MCF 10A (cell line): Measurements from ENCODE around the gene AK5. TPM values are rescaled to one million over a fixed set of nuclear protein-coding genes. Genes with fewer than 3 reads are reported as not detected.
"Not testable (repeated sequence)": the region's sequence is repeated elsewhere in the genome, so short reads cannot be mapped to it uniquely, and the experiment has no call there.

Experiments used
- BruUV-seq: library from RNA; stranded (reverse); fragments of 400-500 nt; replicated peaks from 2 replicates; lab custom pipeline; 2021; lab: Mats Ljungman, UMichigan
- CTCF ChIA-PET: fragments of 300-600 bp; sonication (Branson Sonifier 250); formaldehyde crosslinking; extraction: SDS; loops from one replicate; lab custom pipeline; 2021; ENCODE audit warnings: antibody characterized with exemption, inconsistent platforms; lab: Yijun Ruan, JAX
- POLR2A ChIA-PET: fragments of 300-600, 350-650 bp; sonication (Branson Sonifier 250); formaldehyde crosslinking; extraction: SDS; loops from one replicate; lab custom pipeline; 2020; ENCODE audit warnings: antibody characterized with exemption, inconsistent platforms; lab: Yijun Ruan, JAX
- DNase-seq: peaks from one replicate; pipeline ENCODE4 v3.0.0-alpha.2; 2018; ENCODE audit not compliant: unreplicated experiment
- H3K27ac Mint-ChIP-seq: one replicate; pipeline ENCODE4 v1.8.0; 2022; ENCODE audit warnings: mild to moderate bottlenecking, low read depth, mixed read lengths; ENCODE audit not compliant: unreplicated experiment
- H3K27me3 Mint-ChIP-seq: one replicate; pipeline ENCODE4 v1.8.0; 2022; ENCODE audit warnings: mixed read lengths; ENCODE audit not compliant: insufficient read depth, unreplicated experiment
- H3K36me3 Mint-ChIP-seq: one replicate; pipeline ENCODE4 v1.8.0; 2022; ENCODE audit warnings: mild to moderate bottlenecking, moderate library complexity, mixed read lengths; ENCODE audit not compliant: insufficient read depth, unreplicated experiment
- H3K4me1 Mint-ChIP-seq: one replicate; pipeline ENCODE4 v1.8.0; 2022; ENCODE audit warnings: mixed read lengths; ENCODE audit not compliant: insufficient read depth, unreplicated experiment
- H3K4me3 Mint-ChIP-seq: one replicate; pipeline ENCODE4 v1.8.0; 2022; ENCODE audit warnings: mild to moderate bottlenecking, moderate library complexity, mixed read lengths; ENCODE audit not compliant: unreplicated experiment
- H3K9me3 Mint-ChIP-seq: one replicate; pipeline ENCODE4 v1.8.0; 2022; ENCODE audit warnings: mixed read lengths; ENCODE audit not compliant: unreplicated experiment
- CTCF ChIP-seq: fragments of 200-600 bp; IDR thresholded peaks from one replicate; pipeline ENCODE4 v1.8.0; 2022; ENCODE audit warnings: antibody characterized with exemption, mild to moderate bottlenecking; ENCODE audit not compliant: unreplicated experiment
- intact Hi-C: fragments of 100-400 bp; cut with micrococcal nuclease; formaldehyde crosslinking; loops from 2 replicates; pipeline ENCODE4 v1.14.1; 2022
- total RNA-seq: library from RNA; stranded (reverse); gene quantifications from 2 replicates; pipeline ENCODE4 v1.2.3, GENCODE V29; 2022

Gene AK5
- total RNA-seq, 1 experiment from 2014 or later, result not detected

- CTCF ChIA-PET, result no interaction called here
- BruUV-seq, result no TSS peak
Measured at GRCh38 chr1:77401384-77401783, 119.6 kb downstream of the AK5 start.

GRCh38 chr1:77405186-77405585 is 123.4 kb downstream of the AK5 start:
- H3K4me1 Mint-ChIP-seq, result no peaks in the 10 kb centered on the region
- CTCF ChIA-PET, result interaction anchor here (0.7 kb wide), 2 partner anchors 10 to 201 kb away, joined by 3 read pairs; no protein-coding TSS in a partner anchor
- BruUV-seq, result no TSS peak

More at GRCh38 chr1:77401384-77401783, 119.6 kb downstream of the AK5 start:
- DNase-seq, result no peak
- intact Hi-C loops, result no loop called here
- TF ChIP-seq CTCF, result no peak
- POLR2A ChIA-PET, result interaction anchor here (1.1 kb wide), 1 partner anchor 361 kb away, joined by 4 read pairs; no protein-coding TSS in a partner anchor
- H3K4me1 Mint-ChIP-seq, result no peaks in the 10 kb centered on the region
- H3K27me3 Mint-ChIP-seq, result peaks cover 8% of the 10 kb centered on the region
- H3K27ac Mint-ChIP-seq, result no peak overlapping the region
- H3K36me3 Mint-ChIP-seq, result no peaks in the 10 kb centered on the region
- no peak overlapping the region for H3K4me3 Mint-ChIP-seq
- H3K9me3 Mint-ChIP-seq, result no peaks in the 10 kb centered on the region

GRCh38 chr1:77406661-77407060 is 124.8 kb downstream of the AK5 start:
- peaks cover 6% of the 10 kb centered on the region for H3K9me3 Mint-ChIP-seq
- no TSS peak for BruUV-seq
- no peak for TF ChIP-seq CTCF
- H3K27ac Mint-ChIP-seq, result no peak overlapping the region
- no peak overlapping the region for H3K4me3 Mint-ChIP-seq
- peaks cover 10% of the 10 kb centered on the region for H3K27me3 Mint-ChIP-seq
- H3K4me1 Mint-ChIP-seq, result no peaks in the 10 kb centered on the region
- intact Hi-C loops, result no loop called here
- H3K36me3 Mint-ChIP-seq, result no peaks in the 10 kb centered on the region
- ChIA-PET POLR2A (interaction anchor here (0.6 to 0.9 kb wide), 2 partner anchors 8 to 592 kb away, joined by 3 to 5 read pairs; no protein-coding TSS in a partner anchor), CTCF (interaction anchor here (0.6 kb wide), 1 partner anchor 82 kb away, joined by 3 read pairs; no protein-coding TSS in a partner anchor)
- DNase-seq, result peak; percentile 32

More at GRCh38 chr1:77405186-77405585, 123.4 kb downstream of the AK5 start:
- H3K36me3 Mint-ChIP-seq, result no peaks in the 10 kb centered on the region
- no peak overlapping the region for H3K27ac Mint-ChIP-seq
- peaks cover 6% of the 10 kb centered on the region for H3K9me3 Mint-ChIP-seq
- no peak for DNase-seq
- H3K4me3 Mint-ChIP-seq, result no peak overlapping the region
- intact Hi-C loops, result no loop called here
- H3K27me3 Mint-ChIP-seq, result peaks cover 10% of the 10 kb centered on the region
- POLR2A ChIA-PET, result interaction anchor here (0.6 kb wide), 2 partner anchors 8 to 231 kb away, joined by 3 read pairs; no protein-coding TSS in a partner anchor
- no peak for TF ChIP-seq CTCF

- POLR2A ChIA-PET, result no interaction called here
- CTCF ChIA-PET, result interaction anchor here (0.7 kb wide), 1 partner anchor 994 kb away, joined by 3 read pairs; no protein-coding TSS in a partner anchor
- TF ChIP-seq CTCF, result no peak
- intact Hi-C loops, result no loop called here
- Mint-ChIP-seq H3K4me1 (peaks cover 8% of the 10 kb centered on the region), H3K4me3 (no peak overlapping the region), H3K36me3 (no peaks in the 10 kb centered on the region), H3K9me3 (peaks cover 6% of the 10 kb centered on the region), H3K27ac (no peak overlapping the region), H3K27me3 (peaks cover 10% of the 10 kb centered on the region)
- no peak for DNase-seq
- BruUV-seq, result no TSS peak
Measured at GRCh38 chr1:77407738-77408375, 126.0 kb downstream of the AK5 start.

- H3K9me3 Mint-ChIP-seq, H3K4me3 Mint-ChIP-seq, CTCF ChIA-PET, H3K27ac Mint-ChIP-seq, DNase-seq, BruUV-seq, intact Hi-C loops, H3K36me3 Mint-ChIP-seq: not testable (repeated sequence)
- H3K4me1 Mint-ChIP-seq, result peaks cover 12% of the 10 kb centered on the region
- H3K27me3 Mint-ChIP-seq, result peaks cover 10% of the 10 kb centered on the region
- POLR2A ChIA-PET, result interaction anchor here (0.6 kb wide), 1 partner anchor 11 kb away, joined by 3 read pairs; no protein-coding TSS in a partner anchor
Measured at GRCh38 chr1:77408933-77409332, 127.1 kb downstream of the AK5 start.
